Glutamatergic neuron (in vitro differentiated cells): ENCODE measurements around the gene HCRT. TPM values are rescaled to one million over a fixed set of nuclear protein-coding genes. Genes with fewer than 3 reads are reported as not detected.
"Not testable (repeated sequence)": the region's sequence is repeated elsewhere in the genome, so short reads cannot be mapped to it uniquely, and the experiment has no call there.

Experiments used
- DNase-seq: peaks from one replicate; pipeline ENCODE4 v3.0.0; 2022
- H3K27ac Mint-ChIP-seq: one replicate; pipeline ENCODE4 v1.8.0; 2020; ENCODE audit warnings: mild to moderate bottlenecking, mixed read lengths, inconsistent platforms; ENCODE audit not compliant: unreplicated experiment
- H3K27me3 Mint-ChIP-seq: one replicate; pipeline ENCODE4 v1.8.0; 2020; ENCODE audit warnings: mild to moderate bottlenecking, moderate library complexity, mixed read lengths, inconsistent platforms; ENCODE audit not compliant: unreplicated experiment
- H3K36me3 Mint-ChIP-seq: one replicate; pipeline ENCODE4 v1.8.0; 2020; ENCODE audit warnings: mild to moderate bottlenecking, mixed read lengths, inconsistent platforms; ENCODE audit not compliant: unreplicated experiment
- H3K4me1 Mint-ChIP-seq: one replicate; pipeline ENCODE4 v1.8.0; 2020; ENCODE audit warnings: mild to moderate bottlenecking, low read depth, mixed read lengths, inconsistent platforms; ENCODE audit not compliant: unreplicated experiment
- H3K4me3 Mint-ChIP-seq: one replicate; pipeline ENCODE4 v1.8.0; 2020; ENCODE audit warnings: mild to moderate bottlenecking, mixed read lengths, inconsistent platforms; ENCODE audit not compliant: unreplicated experiment
- H3K9me3 Mint-ChIP-seq: one replicate; pipeline ENCODE4 v1.8.0; 2020; ENCODE audit warnings: mild to moderate bottlenecking, moderate library complexity, mixed read lengths, inconsistent platforms; ENCODE audit not compliant: unreplicated experiment
- total RNA-seq: library from RNA; stranded (reverse); fragmentation: NEBNext Ultra II Directional; extraction: Animal tissue kit (Norgen Biotek cat#: 25700); gene quantifications from one replicate; pipeline ENCODE4 v1.2.1, GENCODE V29; 2021; ENCODE audit not compliant: unreplicated experiment
- TF ChIP-seq, protein P1 (sequence below): fragments of 200-600 bp; sonication (generic); IDR thresholded peaks from one replicate; pipeline ENCODE4 v1.5.0; 2021; ENCODE audit not compliant: partially characterized antibody, unreplicated experiment

Gene HCRT
- total RNA-seq, 1 donor from 2014 or later: not detected

- H3K36me3 Mint-ChIP-seq: no peaks in the 10 kb centered on the region
- no peaks in the 10 kb centered on the region for H3K27me3 Mint-ChIP-seq
- peaks cover 7% of the 10 kb centered on the region for H3K4me1 Mint-ChIP-seq
- H3K4me3 Mint-ChIP-seq: no peak overlapping the region
- no peak overlapping the region for H3K27ac Mint-ChIP-seq
- TF ChIP-seq, protein P1, sequence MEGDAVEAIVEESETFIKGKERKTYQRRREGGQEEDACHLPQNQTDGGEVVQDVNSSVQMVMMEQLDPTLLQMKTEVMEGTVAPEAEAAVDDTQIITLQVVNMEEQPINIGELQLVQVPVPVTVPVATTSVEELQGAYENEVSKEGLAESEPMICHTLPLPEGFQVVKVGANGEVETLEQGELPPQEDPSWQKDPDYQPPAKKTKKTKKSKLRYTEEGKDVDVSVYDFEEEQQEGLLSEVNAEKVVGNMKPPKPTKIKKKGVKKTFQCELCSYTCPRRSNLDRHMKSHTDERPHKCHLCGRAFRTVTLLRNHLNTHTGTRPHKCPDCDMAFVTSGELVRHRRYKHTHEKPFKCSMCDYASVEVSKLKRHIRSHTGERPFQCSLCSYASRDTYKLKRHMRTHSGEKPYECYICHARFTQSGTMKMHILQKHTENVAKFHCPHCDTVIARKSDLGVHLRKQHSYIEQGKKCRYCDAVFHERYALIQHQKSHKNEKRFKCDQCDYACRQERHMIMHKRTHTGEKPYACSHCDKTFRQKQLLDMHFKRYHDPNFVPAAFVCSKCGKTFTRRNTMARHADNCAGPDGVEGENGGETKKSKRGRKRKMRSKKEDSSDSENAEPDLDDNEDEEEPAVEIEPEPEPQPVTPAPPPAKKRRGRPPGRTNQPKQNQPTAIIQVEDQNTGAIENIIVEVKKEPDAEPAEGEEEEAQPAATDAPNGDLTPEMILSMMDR: no peak
- no peaks in the 10 kb centered on the region for H3K9me3 Mint-ChIP-seq
- no peak for DNase-seq
These were observed 42.8 kb upstream of the HCRT start for GRCh38 chr17:42227849-42228700.

DNA sequence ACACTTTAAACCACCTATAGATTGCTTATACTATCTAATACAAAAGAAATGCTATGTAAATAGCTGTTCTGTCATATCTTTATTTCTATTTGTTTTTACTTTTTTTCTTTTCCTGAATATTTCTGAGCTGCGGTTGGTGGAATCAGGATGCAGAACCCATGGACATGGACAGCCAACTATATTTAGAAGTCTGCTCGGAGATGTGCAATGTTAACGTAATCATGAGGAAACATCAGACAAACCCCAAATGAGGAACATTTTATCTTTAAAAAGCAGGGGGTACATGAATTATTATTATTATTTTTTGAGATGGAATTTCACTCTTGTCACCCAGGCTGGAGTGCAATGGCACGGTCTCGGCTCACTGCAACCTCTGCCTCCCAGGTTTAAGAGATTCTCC is 40.4 kb upstream of the HCRT start:
- Mint-ChIP-seq H3K4me1 (peaks cover 12% of the 10 kb centered on the region), H3K27me3 (peaks cover 4% of the 10 kb centered on the region), H3K36me3 (no peaks in the 10 kb centered on the region), H3K4me3 (no peak overlapping the region), H3K27ac (no peak overlapping the region), H3K9me3 (no peaks in the 10 kb centered on the region)
- DNase-seq: no peak
- TF ChIP-seq, protein P1: no peak

- TF ChIP-seq, protein P1: no peak
- Mint-ChIP-seq H3K4me3 (no peak overlapping the region), H3K27me3 (peaks cover 4% of the 10 kb centered on the region), H3K4me1 (peaks cover 12% of the 10 kb centered on the region), H3K36me3 (no peaks in the 10 kb centered on the region), H3K27ac (no peak overlapping the region), H3K9me3 (peaks cover 3% of the 10 kb centered on the region)
- no peak for DNase-seq
These were observed 39.4 kb upstream of the HCRT start for GRCh38 chr17:42224651-42225050.

DNA sequence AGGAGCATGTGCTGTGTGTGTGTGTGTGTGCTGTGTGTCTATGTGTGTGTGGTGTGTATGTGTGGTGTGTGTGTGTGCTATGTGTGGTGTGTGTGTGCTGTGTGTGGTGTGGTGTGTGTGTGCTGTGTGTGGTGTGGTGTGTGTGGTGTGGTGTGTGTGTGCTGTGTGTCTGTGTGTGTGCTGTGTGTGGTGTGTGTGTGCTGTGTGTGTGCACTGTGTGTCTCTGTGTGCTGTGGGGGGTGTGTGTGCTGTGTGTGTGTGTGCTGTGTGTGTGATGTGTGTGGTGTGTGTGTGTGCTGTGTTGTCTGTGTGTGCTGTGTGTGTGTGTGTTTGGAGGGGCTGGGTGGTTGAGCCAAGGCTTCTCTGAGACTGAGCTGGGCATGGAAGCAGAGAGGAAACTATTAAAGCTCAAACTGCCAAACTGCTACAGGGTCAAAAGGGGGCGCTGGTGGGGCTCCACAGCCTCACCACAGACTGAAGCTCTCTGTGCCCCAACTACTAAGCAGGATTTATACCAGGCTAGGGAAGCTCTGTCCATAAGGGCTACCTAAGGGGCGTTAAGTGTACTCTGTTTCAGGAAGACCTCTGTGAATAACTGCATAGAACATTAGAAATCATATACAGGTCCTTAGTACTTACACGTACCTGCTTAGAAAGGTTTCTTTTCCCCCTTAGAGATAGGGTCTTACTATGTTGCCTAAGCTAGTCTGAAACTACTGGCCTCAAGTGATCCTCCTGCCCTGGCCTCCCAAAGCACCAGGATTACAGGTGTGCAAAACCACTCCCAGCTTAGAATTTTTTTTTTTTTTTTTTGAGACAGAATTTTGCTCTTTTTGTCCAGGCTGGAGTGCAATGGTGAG is 36.9 kb upstream of the HCRT start:
- H3K27ac Mint-ChIP-seq: peak overlapping the region; percentile 35
- H3K36me3 Mint-ChIP-seq: no peaks in the 10 kb centered on the region
- peaks cover 3% of the 10 kb centered on the region for H3K9me3 Mint-ChIP-seq
- TF ChIP-seq, protein P1: peak; percentile 65
- DNase-seq: peak; percentile 49
- H3K4me3 Mint-ChIP-seq: peak overlapping the region; percentile 7
- peaks cover 4% of the 10 kb centered on the region for H3K27me3 Mint-ChIP-seq
- peaks cover 16% of the 10 kb centered on the region for H3K4me1 Mint-ChIP-seq

GRCh38 chr17:42219280-42219679 is 34.0 kb upstream of the HCRT start:
- DNase-seq, H3K9me3 Mint-ChIP-seq, H3K36me3 Mint-ChIP-seq, H3K4me3 Mint-ChIP-seq, H3K27ac Mint-ChIP-seq, H3K27me3 Mint-ChIP-seq: not testable (repeated sequence)
- H3K4me1 Mint-ChIP-seq: peaks cover 16% of the 10 kb centered on the region
